Suprapubic skin (tissue), 4 donors: ENCODE data around the gene CALB2. TPM values are rescaled to one million over a fixed set of nuclear protein-coding genes. Genes with fewer than 3 reads are reported as not detected.

Experiments
- DNase-seq, 2 donors: peaks; one replicate each; pipeline ENCODE4 v3.0.0-alpha.2; 2019; ENCODE audit warnings: low spot score in 2 of 2
- H3K27ac ChIP-seq: fragments of 200-600 bp; sonication (generic); one replicate; pipeline ENCODE4 v1.5.1; 2019
- H3K27me3 ChIP-seq: fragments of 200-600 bp; sonication (generic); one replicate; pipeline ENCODE4 v1.5.1; 2019
- H3K36me3 ChIP-seq: fragments of 200-600 bp; sonication (generic); one replicate; pipeline ENCODE4 v1.5.1; 2019
- H3K4me1 ChIP-seq: fragments of 200-600 bp; sonication (generic); one replicate; pipeline ENCODE4 v1.5.1; 2019
- H3K4me3 ChIP-seq: fragments of 200-600 bp; sonication (generic); one replicate; pipeline ENCODE4 v1.5.1; 2019; ENCODE audit warnings: mild to moderate bottlenecking
- H3K9me3 ChIP-seq: fragments of 200-600 bp; sonication (generic); one replicate; pipeline ENCODE4 v1.5.1; 2019
- CTCF ChIP-seq, 2 donors: fragments of 200-600 bp in 1 of 2; fragments of 450-650 bp in 1 of 2; sonication (generic) in 1 of 2; IDR thresholded peaks; one replicate each; pipeline ENCODE4 v1.5.1; 2016 to 2019; ENCODE audit warnings: antibody characterized with exemption in 2 of 2, mild to moderate bottlenecking in 1 of 2, moderate library complexity in 1 of 2
- EP300 ChIP-seq: sonication (generic); formaldehyde crosslinking; IDR thresholded peaks from one replicate; pipeline ENCODE4 v1.6.1; 2017; ENCODE audit warnings: antibody characterized with exemption
- POLR2A ChIP-seq, 2 donors: fragments of 450-650 bp; IDR thresholded peaks; one replicate each; pipeline ENCODE4 v1.6.1; 2017; ENCODE audit warnings: antibody characterized with exemption in 2 of 2, mild to moderate bottlenecking in 2 of 2, moderate library complexity in 2 of 2
- POLR2AphosphoS5 ChIP-seq, 3 donors: sonication (generic); formaldehyde crosslinking; IDR thresholded peaks; one replicate each; pipeline ENCODE4 v1.6.1; 2017; ENCODE audit warnings: antibody characterized with exemption in 3 of 3
- WGBS: methylation state at CpG from one replicate; pipeline ENCODE4 v1.1.5; 2018; 5-methylcytosine and 5-hydroxymethylcytosine counted together
- total RNA-seq, 4 donors: library from RNA; depleted of rRNA; stranded (reverse); fragments of >200 nt; gene quantifications; one replicate each; pipeline ENCODE4 v1.1.0, GENCODE V29; 2016

The CALB2 gene
- total RNA-seq, 4 donors from 2014 or later = 4.3 to 7.7 (median 5.6) TPM

GRCh38 chr16:71387045-71387871, 28.7 kb downstream of the CALB2 start:
- no peak for TF ChIP-seq CTCF (IDR thresholded peaks at IDR 0.05)
- TF ChIP-seq EP300 = no peak
- no peak for TF ChIP-seq POLR2AphosphoS5 (IDR thresholded peaks at IDR 0.05)
- TF ChIP-seq POLR2A (IDR thresholded peaks at IDR 0.05) = no peak
- Histone ChIP-seq H3K9me3 (no peaks in the 10 kb centered on the region), H3K27me3 (peaks cover 27% of the 10 kb centered on the region), H3K36me3 (no peaks in the 10 kb centered on the region), H3K27ac (no peak overlapping the region), H3K4me1 (peaks cover 13% of the 10 kb centered on the region), H3K4me3 (no peak overlapping the region)
- WGBS = 15% methylated on average over 9 of the region's 9 CpGs
- no peak for DNase-seq

- no peaks in the 10 kb centered on the region for H3K9me3 ChIP-seq
- no peak for DNase-seq
- H3K27ac ChIP-seq = no peak overlapping the region
- no peak overlapping the region for H3K4me3 ChIP-seq
- 86% methylated on average over 7 of the region's 7 CpGs for WGBS
- no peak for TF ChIP-seq POLR2A (IDR thresholded peaks at IDR 0.05)
- TF ChIP-seq CTCF (IDR thresholded peaks at IDR 0.05) = no peak
- TF ChIP-seq EP300 = no peak
- no peak for TF ChIP-seq POLR2AphosphoS5 (IDR thresholded peaks at IDR 0.05)
- H3K4me1 ChIP-seq = peaks cover 13% of the 10 kb centered on the region
- H3K27me3 ChIP-seq = peaks cover 24% of the 10 kb centered on the region
- no peaks in the 10 kb centered on the region for H3K36me3 ChIP-seq
These were observed 30.8 kb downstream of the CALB2 start for GRCh38 chr16:71389330-71389729.

GRCh38 chr16:71396594-71396993, 38.1 kb downstream of the CALB2 start:
- no peaks in the 10 kb centered on the region for H3K4me1 ChIP-seq
- H3K9me3 ChIP-seq = no peaks in the 10 kb centered on the region
- H3K27ac ChIP-seq = no peak overlapping the region
- no peak for DNase-seq
- 75% methylated on average over 10 of the region's 10 CpGs for WGBS
- TF ChIP-seq EP300 (no peak), POLR2AphosphoS5 (IDR thresholded peaks at IDR 0.05) (no peak), CTCF (IDR thresholded peaks at IDR 0.05) (no peak), POLR2A (IDR thresholded peaks at IDR 0.05) (no peak)
- H3K27me3 ChIP-seq = peaks cover 3% of the 10 kb centered on the region
- H3K36me3 ChIP-seq = no peaks in the 10 kb centered on the region
- H3K4me3 ChIP-seq = no peak overlapping the region

GRCh38 chr16:71399801-71400563, 41.5 kb downstream of the CALB2 start:
- H3K4me3 ChIP-seq = no peak overlapping the region
- H3K27ac ChIP-seq = no peak overlapping the region
- H3K9me3 ChIP-seq = no peaks in the 10 kb centered on the region
- no peaks in the 10 kb centered on the region for H3K36me3 ChIP-seq
- no peaks in the 10 kb centered on the region for H3K4me1 ChIP-seq
- no peak for DNase-seq
- 60% methylated on average over 11 of the region's 11 CpGs for WGBS
- H3K27me3 ChIP-seq = peaks cover 11% of the 10 kb centered on the region
- TF ChIP-seq CTCF (IDR thresholded peaks at IDR 0.05) = no peak
- no peak for TF ChIP-seq POLR2AphosphoS5 (IDR thresholded peaks at IDR 0.05)
- no peak for TF ChIP-seq POLR2A (IDR thresholded peaks at IDR 0.05)
- TF ChIP-seq EP300 = no peak

- no peak for DNase-seq
- H3K36me3 ChIP-seq = no peaks in the 10 kb centered on the region
- H3K27me3 ChIP-seq = peaks cover 15% of the 10 kb centered on the region
- no peaks in the 10 kb centered on the region for H3K9me3 ChIP-seq
- WGBS = 61% methylated on average over 6 of the region's 6 CpGs
- H3K4me1 ChIP-seq = no peaks in the 10 kb centered on the region
- no peak overlapping the region for H3K27ac ChIP-seq
- TF ChIP-seq EP300 (no peak), POLR2AphosphoS5 (IDR thresholded peaks at IDR 0.05) (no peak), POLR2A (IDR thresholded peaks at IDR 0.05) (no peak), CTCF (IDR thresholded peaks at IDR 0.05) (no peak)
- H3K4me3 ChIP-seq = no peak overlapping the region
These were observed 43.5 kb downstream of the CALB2 start for GRCh38 chr16:71402007-71402406.
